Epithelial cell of esophagus (primary cell): ENCODE results near the gene GLMN.
A peak's percentile ranks its signal among the peaks of the same experiment; 100 is the strongest.

ENCODE experiments used
- DNase-seq: peaks from one replicate; pipeline ENCODE4 v3.0.0; 2010; ENCODE audit warnings: low read depth
- H3K4me3 ChIP-seq: 2 replicates; pipeline ENCODE4 v1.5.1; 2011; ENCODE audit warnings: mild to moderate bottlenecking, low read length, control low read depth
- CTCF ChIP-seq: IDR thresholded peaks from 2 replicates; pipeline ENCODE4 v1.5.1; 2011; ENCODE audit warnings: low read depth, mild to moderate bottlenecking, low read length, control low read depth, inconsistent platforms; ENCODE audit not compliant: insufficient read depth; ENCODE audit errors: missing control alignments

Gene GLMN

GRCh38 chr1:92315766-92316599, 17.2 kb upstream of the GLMN start:
- DNase-seq: no peak
- TF ChIP-seq CTCF: no peak
- no peak overlapping the region for H3K4me3 ChIP-seq

- H3K4me3 ChIP-seq: no peak overlapping the region
- no peak for DNase-seq
- TF ChIP-seq CTCF: no peak
Measured at GRCh38 chr1:92314024-92314423, 15.2 kb upstream of the GLMN start.

GRCh38 chr1:92310185-92310597, 11.4 kb upstream of the GLMN start:
- peak; percentile 43 for DNase-seq
- H3K4me3 ChIP-seq: no peak overlapping the region
- peak; percentile 41 for TF ChIP-seq CTCF

- TF ChIP-seq CTCF: no peak
- DNase-seq: no peak
- no peak overlapping the region for H3K4me3 ChIP-seq
Measured at GRCh38 chr1:92307980-92308379, 9.2 kb upstream of the GLMN start.

GRCh38 chr1:92306020-92306419, 7.2 kb upstream of the GLMN start:
- H3K4me3 ChIP-seq: no peak overlapping the region
- no peak for TF ChIP-seq CTCF
- no peak for DNase-seq

- TF ChIP-seq CTCF: no peak
- no peak for DNase-seq
- H3K4me3 ChIP-seq: no peak overlapping the region
Measured at GRCh38 chr1:92301021-92301420, 2.2 kb upstream of the GLMN start.
